T-helper 1 cell treated with Interleukin-12 subunit alpha and Interleukin-12 subunit beta and Interleukin-4 antibody, amounts not matched to agents 30 μg/mL and 1 μg/mL, for 36 hours (primary cell): Measurements from ENCODE around the gene ORMDL3.
"Not testable (repeated sequence)": the region's sequence is repeated elsewhere in the genome, so short reads cannot be mapped to it uniquely, and the experiment has no call there.

ENCODE experiments used
- H3K27ac Mint-ChIP-seq: one replicate; pipeline ENCODE4 v1.8.0; 2021; ENCODE audit warnings: mild to moderate bottlenecking, mixed read lengths
- H3K27me3 Mint-ChIP-seq: one replicate; pipeline ENCODE4 v1.8.0; 2021; ENCODE audit warnings: low read depth, mixed read lengths
- H3K36me3 Mint-ChIP-seq: one replicate; pipeline ENCODE4 v1.8.0; 2021; ENCODE audit warnings: low read depth, mixed read lengths
- H3K4me1 Mint-ChIP-seq: one replicate; pipeline ENCODE4 v1.8.0; 2021; ENCODE audit warnings: low read depth, mixed read lengths
- H3K4me3 Mint-ChIP-seq: one replicate; pipeline ENCODE4 v1.8.0; 2021; ENCODE audit warnings: mild to moderate bottlenecking, moderate library complexity, mixed read lengths
- H3K9me3 Mint-ChIP-seq: one replicate; pipeline ENCODE4 v1.8.0; 2021; ENCODE audit warnings: mixed read lengths

ORMDL3 gene

GRCh38 chr17:39955726-39956225 is 28.4 kb upstream of the ORMDL3 start:
- no peaks in the 10 kb centered on the region for H3K36me3 Mint-ChIP-seq
- peaks cover 4% of the 10 kb centered on the region for H3K27me3 Mint-ChIP-seq
- H3K4me1 Mint-ChIP-seq = peaks cover 28% of the 10 kb centered on the region
- H3K27ac Mint-ChIP-seq = no peak overlapping the region
- H3K9me3 Mint-ChIP-seq = no peaks in the 10 kb centered on the region
- H3K4me3 Mint-ChIP-seq = no peak overlapping the region

- peaks cover 28% of the 10 kb centered on the region for H3K4me1 Mint-ChIP-seq
- no peaks in the 10 kb centered on the region for H3K9me3 Mint-ChIP-seq
- no peak overlapping the region for H3K27ac Mint-ChIP-seq
- H3K36me3 Mint-ChIP-seq = no peaks in the 10 kb centered on the region
- H3K4me3 Mint-ChIP-seq = no peak overlapping the region
- H3K27me3 Mint-ChIP-seq = peaks cover 4% of the 10 kb centered on the region
Measured at GRCh38 chr17:39954876-39955275, 27.5 kb upstream of the ORMDL3 start.

DNA sequence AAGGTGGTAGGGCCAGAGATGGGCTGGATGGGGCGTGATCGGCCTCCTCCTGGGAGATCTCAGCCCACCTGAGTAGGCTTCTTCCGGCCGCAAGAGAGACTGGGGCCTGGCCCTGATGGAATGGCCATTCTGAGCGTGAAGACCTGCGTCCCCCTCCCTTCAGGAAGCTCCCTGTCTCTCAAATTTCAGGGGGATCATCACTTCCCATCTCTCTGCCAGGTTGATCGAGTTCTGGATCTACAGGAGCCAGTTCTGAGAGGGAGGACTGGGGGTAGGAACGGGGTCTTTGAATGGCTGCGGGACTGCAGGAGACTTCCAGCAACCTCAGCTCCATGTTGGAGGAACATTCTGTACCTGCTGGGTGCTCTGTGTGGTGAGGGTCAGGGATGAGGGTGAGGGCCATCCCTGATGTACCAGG is 26.1 kb upstream of the ORMDL3 start:
- Mint-ChIP-seq H3K27ac (peak overlapping the region; percentile 81), H3K4me3 (peak overlapping the region; percentile 81), H3K27me3 (peaks cover 4% of the 10 kb centered on the region), H3K9me3 (no peaks in the 10 kb centered on the region), H3K36me3 (no peaks in the 10 kb centered on the region), H3K4me1 (peaks cover 29% of the 10 kb centered on the region)

- Mint-ChIP-seq H3K9me3 (no peaks in the 10 kb centered on the region), H3K4me1 (peaks cover 33% of the 10 kb centered on the region), H3K36me3 (no peaks in the 10 kb centered on the region), H3K27ac (peak overlapping the region; percentile 81), H3K27me3 (peaks cover 4% of the 10 kb centered on the region), H3K4me3 (peak overlapping the region; percentile 81)
Measured at GRCh38 chr17:39952680-39953470, 25.5 kb upstream of the ORMDL3 start.

DNA sequence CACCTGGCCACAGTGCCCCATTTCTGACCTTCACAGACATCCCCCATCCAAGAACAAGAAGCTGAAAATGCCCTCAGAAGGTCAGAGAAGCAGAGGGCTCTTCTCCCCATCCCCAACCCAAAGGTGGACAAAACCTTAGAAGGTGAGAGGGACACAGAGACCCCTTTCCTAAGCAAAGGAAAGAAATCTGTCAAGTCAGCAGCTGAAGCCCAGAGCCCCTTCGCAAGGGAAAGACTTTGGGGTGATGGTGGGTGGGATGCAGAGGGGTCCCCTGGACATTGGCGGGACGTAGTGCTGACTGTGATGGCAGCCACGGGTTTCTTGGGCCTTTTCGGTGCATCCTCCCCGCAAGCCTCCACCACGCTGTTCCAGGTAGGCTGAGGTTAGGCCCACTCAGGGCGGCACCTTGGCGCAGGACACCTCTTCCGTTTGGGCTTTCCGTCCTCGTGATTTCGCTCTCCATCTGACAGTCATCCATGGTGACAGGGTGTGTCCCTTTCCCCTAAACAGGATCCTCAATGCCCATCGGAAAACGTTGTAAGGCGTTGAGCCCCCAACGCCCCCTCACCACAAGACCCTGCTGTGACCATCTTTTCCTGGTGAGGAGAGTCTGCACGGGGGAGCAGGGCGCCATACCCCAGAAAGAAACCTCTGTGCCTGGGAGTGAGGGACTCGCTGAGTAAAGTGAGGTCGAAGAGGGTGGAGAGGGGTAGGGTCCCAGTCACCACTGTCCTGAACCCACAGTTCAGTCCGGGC is 24.7 kb upstream of the ORMDL3 start:
- no peaks in the 10 kb centered on the region for H3K36me3 Mint-ChIP-seq
- peaks cover 4% of the 10 kb centered on the region for H3K27me3 Mint-ChIP-seq
- peak overlapping the region; percentile 54 for H3K4me3 Mint-ChIP-seq
- H3K27ac Mint-ChIP-seq = no peak overlapping the region
- H3K4me1 Mint-ChIP-seq = peaks cover 32% of the 10 kb centered on the region
- no peaks in the 10 kb centered on the region for H3K9me3 Mint-ChIP-seq

DNA sequence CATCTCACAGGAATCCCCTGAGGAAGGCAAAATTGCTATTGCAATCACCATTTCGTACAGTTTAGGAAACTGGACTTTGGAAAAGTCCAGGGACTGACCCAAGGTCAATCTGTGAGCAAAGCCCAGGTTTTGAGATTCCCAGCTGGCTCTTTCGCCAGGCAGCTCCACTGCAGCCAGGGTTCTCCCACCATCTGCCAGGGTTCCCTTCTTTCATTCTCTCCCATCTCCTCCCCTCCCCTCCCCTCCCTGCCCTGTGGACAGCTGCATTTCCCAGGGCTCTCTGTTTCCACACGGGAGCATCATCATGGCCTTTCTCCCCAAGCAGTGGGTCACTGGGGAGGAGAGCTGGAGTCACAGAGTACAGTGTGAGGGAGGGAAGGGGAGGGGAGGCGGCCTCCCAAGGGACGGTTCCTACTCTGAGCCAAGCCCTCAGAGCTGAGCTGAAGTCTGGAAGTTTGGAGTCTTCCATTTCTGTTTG is 23.5 kb upstream of the ORMDL3 start:
- peaks cover 4% of the 10 kb centered on the region for H3K27me3 Mint-ChIP-seq
- H3K36me3 Mint-ChIP-seq = no peaks in the 10 kb centered on the region
- H3K4me3 Mint-ChIP-seq = no peak overlapping the region
- H3K9me3 Mint-ChIP-seq = no peaks in the 10 kb centered on the region
- H3K4me1 Mint-ChIP-seq = peaks cover 32% of the 10 kb centered on the region
- H3K27ac Mint-ChIP-seq = no peak overlapping the region

DNA sequence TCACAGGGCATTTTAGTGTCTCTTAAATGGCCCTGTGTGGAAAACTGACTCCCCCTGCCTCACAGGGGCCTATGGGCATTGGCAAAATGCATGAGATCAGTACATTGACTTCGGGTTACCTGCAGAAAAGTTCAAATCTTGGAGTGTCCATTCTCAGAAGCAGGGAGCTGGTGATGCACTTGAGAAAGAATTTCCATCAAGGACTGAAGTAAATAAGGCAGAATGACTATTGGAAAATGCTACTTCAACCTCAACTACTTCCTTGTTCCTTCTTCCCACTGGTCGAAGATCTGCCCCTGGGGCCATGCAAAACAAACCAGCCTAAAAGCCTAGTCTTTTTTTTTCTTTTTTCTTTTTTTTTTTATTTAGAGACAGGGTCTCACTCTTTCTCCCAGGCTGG is 21.6 kb upstream of the ORMDL3 start:
- Mint-ChIP-seq H3K27me3 (no peaks in the 10 kb centered on the region), H3K4me3 (no peak overlapping the region), H3K27ac (peak overlapping the region; percentile 65), H3K9me3 (no peaks in the 10 kb centered on the region), H3K4me1 (peaks cover 27% of the 10 kb centered on the region), H3K36me3 (no peaks in the 10 kb centered on the region)

DNA sequence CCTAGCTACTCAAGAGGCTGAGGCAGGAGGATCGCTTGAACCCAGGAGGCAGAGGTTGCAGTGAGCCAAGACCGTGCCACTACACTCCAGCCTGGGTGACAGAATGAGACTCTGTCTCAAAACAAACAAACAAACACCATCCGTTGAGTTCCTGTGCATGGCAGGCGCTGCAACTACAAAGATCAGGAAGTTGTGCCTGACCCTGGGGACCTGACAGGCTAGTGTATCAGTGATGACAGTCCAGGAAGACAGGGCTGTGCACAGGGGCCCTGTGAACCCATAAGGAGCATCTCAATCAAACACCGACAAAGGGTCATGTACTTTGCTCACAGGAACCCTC is 21.1 kb upstream of the ORMDL3 start:
- H3K4me3 Mint-ChIP-seq = not testable (repeated sequence)

GRCh38 chr17:39946551-39947330 is 19.3 kb upstream of the ORMDL3 start:
- no peaks in the 10 kb centered on the region for H3K9me3 Mint-ChIP-seq
- H3K4me1 Mint-ChIP-seq = peaks cover 15% of the 10 kb centered on the region
- no peaks in the 10 kb centered on the region for H3K36me3 Mint-ChIP-seq
- no peak overlapping the region for H3K27ac Mint-ChIP-seq
- no peak overlapping the region for H3K4me3 Mint-ChIP-seq
- H3K27me3 Mint-ChIP-seq = no peaks in the 10 kb centered on the region

More for the DNA sequence above, 21.1 kb upstream of the ORMDL3 start:
- not testable (repeated sequence) for H3K36me3 Mint-ChIP-seq, H3K27me3 Mint-ChIP-seq, H3K9me3 Mint-ChIP-seq
- peak overlapping the region; percentile 65 for H3K27ac Mint-ChIP-seq
- H3K4me1 Mint-ChIP-seq = peaks cover 24% of the 10 kb centered on the region

- Mint-ChIP-seq H3K9me3 (no peaks in the 10 kb centered on the region), H3K27me3 (no peaks in the 10 kb centered on the region), H3K36me3 (no peaks in the 10 kb centered on the region), H3K4me3 (no peak overlapping the region), H3K27ac (no peak overlapping the region), H3K4me1 (peaks cover 31% of the 10 kb centered on the region)
Measured at GRCh38 chr17:39944393-39944711, 17.0 kb upstream of the ORMDL3 start.

DNA sequence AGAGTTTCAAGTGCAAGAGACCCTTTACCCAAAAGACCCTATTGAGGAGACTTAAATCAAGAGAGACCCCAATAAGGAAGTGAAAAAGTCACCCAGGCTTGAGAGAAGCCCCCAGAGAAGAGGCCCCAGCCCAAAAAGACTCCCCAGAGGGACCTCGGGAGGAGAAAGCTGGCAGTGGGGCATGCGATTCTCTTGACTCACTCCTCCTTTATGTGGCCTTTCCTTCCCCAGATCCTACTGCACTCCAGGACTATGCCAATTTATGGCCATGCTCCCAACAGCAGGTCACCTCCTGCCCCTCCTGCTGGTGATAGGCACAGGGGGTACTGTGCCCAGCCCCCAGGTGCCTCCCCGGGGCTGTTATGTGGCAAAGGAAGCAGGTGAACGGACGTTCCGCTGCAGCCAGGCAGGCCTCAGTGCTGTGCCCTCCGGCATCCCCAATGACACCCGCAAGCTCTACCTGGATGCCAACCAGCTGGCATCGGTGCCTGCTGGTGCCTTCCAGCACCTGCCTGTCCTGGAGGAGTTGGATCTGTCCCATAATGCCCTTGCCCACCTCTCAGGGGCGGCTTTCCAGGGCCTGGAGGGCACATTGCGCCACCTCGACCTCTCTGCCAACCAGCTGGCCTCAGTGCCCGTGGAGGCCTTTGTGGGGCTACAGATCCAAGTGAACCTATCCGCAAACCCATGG is 16.4 kb upstream of the ORMDL3 start:
- H3K27me3 Mint-ChIP-seq = no peaks in the 10 kb centered on the region
- H3K9me3 Mint-ChIP-seq = no peaks in the 10 kb centered on the region
- H3K4me3 Mint-ChIP-seq = no peak overlapping the region
- H3K4me1 Mint-ChIP-seq = peaks cover 33% of the 10 kb centered on the region
- H3K27ac Mint-ChIP-seq = no peak overlapping the region
- H3K36me3 Mint-ChIP-seq = no peaks in the 10 kb centered on the region

DNA sequence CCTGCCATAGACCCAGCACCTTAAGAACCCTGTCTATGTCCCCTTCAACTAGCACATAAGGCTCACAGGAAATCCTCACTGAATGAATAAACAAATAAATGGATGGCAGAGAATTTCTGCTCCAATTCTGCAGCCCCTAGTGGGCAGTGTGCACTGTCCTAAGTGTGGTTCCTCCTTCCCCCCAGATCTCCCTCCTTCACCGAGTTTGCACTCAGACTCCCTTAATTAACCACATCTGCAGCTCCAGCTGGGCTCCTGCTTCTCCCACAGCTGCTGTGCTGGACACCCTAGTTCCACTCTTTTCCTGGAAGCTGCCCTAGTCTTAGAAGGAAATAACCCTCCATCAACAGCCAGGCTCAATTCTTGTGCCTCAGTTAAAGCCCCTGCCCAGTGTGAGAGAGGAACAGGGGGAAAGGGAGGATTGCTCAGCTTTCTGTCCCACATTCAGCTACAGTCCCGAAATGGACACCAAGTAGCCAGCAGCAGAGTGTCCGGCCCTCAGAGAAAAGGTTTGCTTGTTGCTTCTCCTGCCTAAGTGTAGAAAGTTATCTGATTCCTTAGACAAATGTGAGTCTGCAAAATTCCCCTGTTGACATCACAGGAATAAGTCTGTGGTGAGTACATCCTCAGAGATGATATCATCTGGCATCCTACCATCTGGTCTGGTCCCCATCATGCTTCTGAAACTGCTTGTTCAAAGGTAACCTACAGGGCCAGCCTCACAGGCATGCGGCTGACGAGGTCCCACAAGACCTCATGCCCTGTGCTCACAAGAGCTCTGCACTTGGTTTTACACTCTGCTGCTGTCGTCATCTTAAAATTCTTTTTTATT is 12.4 kb upstream of the ORMDL3 start:
- Mint-ChIP-seq H3K36me3 (no peaks in the 10 kb centered on the region), H3K27me3 (no peaks in the 10 kb centered on the region), H3K9me3 (no peaks in the 10 kb centered on the region), H3K27ac (peak overlapping the region; percentile 98), H3K4me1 (peaks cover 25% of the 10 kb centered on the region), H3K4me3 (peak overlapping the region; percentile 57)

GRCh38 chr17:39939106-39939505 is 11.7 kb upstream of the ORMDL3 start:
- Mint-ChIP-seq H3K9me3 (no peaks in the 10 kb centered on the region), H3K4me1 (peaks cover 25% of the 10 kb centered on the region), H3K27ac (peak overlapping the region; percentile 98), H3K36me3 (no peaks in the 10 kb centered on the region), H3K4me3 (peak overlapping the region; percentile 57), H3K27me3 (peaks cover 3% of the 10 kb centered on the region)
